T-helper 1 cell (primary cell): Measurements from ENCODE around the gene TXLNG.
A peak's percentile ranks its signal among the peaks of the same experiment; 100 is the strongest.

Experiments
- DNase-seq, 5 donors: peaks; one replicate each; pipeline ENCODE4 v3.0.0-alpha.2; 2012 to 2020

Gene TXLNG

DNA sequence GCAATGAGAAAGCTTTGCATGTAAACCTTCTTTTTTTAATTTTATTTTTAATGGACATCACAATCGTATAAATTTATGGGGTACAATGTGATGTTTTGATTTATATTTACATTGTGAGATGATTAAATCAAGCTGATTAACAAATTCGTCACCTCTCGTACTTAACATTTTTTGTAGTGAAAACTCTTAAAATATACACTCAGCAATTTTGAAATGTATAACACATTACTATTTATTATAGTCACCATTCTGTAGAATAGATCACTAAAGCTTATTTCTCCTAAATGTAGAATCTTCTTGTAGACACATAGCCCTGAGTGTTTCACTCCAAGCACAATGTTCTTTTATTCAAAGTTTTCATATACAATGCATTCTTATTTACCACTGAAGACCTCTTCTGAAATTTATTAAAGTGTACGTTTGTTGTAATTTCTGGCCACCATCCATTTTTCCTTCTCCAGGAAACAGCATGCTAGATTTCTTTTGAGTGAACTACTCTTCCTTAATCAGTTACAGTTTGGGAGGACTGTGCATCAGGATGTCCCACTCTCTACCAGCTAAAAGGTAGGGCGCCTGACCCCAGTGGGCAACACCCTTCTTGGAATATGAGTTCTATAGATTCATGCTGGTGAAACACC, 88.3 kb downstream of the TXLNG start:
- no peak for DNase-seq

DNA sequence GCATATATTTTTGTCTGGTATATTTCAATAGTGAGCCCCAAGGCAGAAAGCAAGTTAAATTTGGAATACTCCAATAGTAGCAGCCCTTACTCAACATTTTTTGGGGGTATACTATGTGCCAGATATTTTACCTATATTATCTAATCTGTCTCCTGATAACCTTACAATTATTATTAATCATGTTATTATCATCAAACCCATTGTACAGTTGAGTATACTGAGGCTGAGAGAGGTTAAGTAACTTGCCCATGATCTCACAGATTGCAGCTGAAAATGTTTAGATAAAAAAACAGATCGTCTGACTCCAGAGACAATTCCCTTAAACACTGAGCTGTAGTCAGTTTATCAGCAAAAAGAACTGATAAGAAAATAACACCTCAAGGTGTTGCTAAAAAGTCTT, 90.4 kb downstream of the TXLNG start:
- DNase-seq: no peak

DNA sequence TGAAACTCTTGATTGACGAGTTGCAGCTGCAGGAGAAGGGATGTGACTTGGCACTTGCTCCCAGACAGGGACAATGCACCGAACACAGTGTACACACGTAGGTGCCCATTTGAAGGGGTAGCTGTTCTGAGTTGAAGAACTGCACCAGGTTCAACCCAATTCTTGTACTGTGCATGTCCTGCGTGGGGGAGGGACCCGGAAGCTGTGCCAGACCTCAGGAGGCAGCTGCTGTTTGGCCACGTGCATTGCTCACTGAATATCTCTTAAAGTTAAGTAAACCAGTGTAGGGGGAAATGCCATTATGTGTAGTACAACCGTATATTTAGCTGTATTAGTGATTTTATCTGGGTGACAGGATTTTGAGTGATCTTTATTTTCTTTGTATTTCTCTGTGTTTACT, 95.9 kb downstream of the TXLNG start:
- no peak for DNase-seq

DNA sequence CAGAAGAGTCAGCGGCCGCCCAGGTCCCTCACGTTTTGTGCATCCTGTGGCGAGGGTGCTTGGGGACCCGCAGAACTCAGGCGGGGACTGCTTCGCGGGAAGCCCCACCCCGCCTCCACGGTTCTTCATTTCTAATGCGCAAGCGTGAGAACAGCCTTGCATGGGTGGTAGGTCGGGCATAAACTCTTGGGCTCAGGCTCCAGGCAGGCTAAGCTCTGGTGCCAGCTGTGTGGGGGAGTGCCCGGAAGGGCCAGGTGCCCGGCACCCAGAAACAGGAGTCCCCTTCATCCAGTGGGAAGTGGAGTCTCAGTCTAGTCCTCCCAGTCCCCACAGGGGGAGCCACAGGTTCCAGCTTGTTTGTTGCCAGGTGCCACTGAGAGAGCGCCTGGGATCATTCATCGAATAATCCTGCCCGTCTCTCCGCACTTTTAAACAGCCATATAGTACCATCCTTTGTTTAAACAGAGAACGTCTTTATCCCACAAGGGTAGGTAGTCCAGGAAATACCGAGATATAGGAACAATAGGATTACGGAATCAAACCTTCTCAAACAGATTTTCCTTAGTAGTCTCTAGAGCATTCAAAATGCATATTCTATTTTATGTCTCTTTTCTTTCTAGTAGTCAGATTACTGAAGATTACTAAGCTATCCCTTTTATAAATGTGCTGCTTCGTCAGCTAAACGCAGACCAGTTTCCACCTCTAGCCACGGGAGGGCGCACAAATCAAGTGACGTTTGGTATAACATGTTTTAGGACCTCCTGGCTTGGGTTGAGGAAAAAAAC, 96.6 kb downstream of the TXLNG start:
- DNase-seq: peak in 4 of 5 donors; percentile 32 to 61 (median 44)

DNA sequence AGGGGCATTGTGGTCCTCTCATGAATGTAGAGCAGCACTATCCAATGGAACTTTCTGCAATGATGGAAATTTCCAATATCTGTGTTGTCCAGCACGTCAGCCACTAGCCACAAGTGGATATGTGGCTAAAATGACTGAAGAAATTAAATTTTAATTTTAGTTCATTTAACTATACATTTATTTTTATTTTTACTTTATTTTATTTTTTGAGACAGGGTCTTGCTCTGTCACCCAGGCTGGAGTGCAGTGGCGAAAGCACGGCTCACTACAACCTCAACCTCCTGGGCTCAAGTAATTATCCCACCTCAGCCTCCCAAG, 97.2 kb downstream of the TXLNG start:
- DNase-seq: no peak

DNA sequence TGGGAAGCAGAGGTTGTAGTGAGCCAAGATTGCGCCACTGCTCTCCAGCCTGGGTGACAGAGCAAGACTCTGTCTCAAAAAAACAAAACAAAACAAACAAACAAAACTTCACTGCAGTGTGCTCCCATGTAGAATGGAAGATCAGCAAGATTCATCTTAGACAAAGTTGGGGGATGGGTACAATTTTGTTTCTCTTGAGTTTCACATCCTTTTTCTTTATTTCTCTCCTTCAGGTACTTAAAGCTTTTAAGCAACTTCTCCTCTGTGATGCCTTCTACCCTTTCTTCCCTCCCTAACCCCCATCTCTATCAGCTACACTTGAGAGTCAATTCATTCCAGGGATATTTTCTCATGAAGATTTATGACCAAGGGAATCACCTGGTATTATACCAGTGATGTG, 99.4 kb downstream of the TXLNG start:
- DNase-seq: no peak

DNA sequence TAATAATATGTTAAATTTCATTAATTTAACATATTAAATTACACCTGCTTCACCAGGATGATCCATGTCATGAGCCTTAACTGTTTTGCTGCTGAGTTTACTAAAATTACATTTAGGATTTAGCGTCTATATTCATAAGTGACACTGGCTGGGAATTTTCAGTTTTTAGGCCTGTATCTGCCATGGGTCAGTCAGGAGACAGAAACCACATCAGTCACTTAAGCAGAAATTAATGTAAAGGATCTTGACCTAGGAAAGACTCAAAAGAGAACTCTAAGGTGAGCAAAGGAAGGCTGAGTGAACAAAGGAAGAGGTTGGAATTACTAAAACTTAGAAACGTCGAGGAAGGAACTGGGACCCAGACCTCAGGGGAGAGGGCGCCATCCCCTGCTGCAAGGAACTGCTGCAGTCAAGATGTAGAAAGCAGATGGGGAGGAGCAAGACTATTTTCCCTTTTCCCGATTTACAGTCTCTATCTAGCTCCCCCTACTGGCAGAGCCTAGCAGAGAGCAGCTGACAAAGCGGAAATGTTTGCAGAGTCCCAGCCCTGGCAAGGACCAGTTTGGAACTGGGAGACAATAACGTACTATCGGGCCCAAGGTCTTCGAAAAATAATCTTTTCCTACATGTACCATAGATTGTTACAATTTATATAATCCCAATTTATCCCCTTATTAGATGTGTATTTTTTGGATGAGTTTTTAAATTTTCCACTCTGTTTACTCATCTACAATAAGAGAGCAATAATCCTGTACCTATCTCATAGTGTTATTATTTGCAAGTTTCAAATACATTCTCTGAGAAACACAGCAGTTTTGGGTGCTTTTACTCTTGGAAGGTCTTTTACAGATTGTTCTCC, 106.5 kb downstream of the TXLNG start:
- peak in 4 of 5 donors; percentile 26 to 63 (median 42) for DNase-seq
